Erythroblast (primary cell): ENCODE data around the gene NEU4.

Experiments
- GATA1 ChIP-seq: IDR thresholded peaks from 2 replicates; pipeline ENCODE4 v1.6.1; 2011; ENCODE audit warnings: low read depth, mild to moderate bottlenecking, control low read depth, low read length, moderate library complexity
- POLR2A ChIP-seq: IDR thresholded peaks from 2 replicates; pipeline ENCODE4 v1.6.1; 2011; ENCODE audit warnings: mild to moderate bottlenecking, low read length

DNA sequence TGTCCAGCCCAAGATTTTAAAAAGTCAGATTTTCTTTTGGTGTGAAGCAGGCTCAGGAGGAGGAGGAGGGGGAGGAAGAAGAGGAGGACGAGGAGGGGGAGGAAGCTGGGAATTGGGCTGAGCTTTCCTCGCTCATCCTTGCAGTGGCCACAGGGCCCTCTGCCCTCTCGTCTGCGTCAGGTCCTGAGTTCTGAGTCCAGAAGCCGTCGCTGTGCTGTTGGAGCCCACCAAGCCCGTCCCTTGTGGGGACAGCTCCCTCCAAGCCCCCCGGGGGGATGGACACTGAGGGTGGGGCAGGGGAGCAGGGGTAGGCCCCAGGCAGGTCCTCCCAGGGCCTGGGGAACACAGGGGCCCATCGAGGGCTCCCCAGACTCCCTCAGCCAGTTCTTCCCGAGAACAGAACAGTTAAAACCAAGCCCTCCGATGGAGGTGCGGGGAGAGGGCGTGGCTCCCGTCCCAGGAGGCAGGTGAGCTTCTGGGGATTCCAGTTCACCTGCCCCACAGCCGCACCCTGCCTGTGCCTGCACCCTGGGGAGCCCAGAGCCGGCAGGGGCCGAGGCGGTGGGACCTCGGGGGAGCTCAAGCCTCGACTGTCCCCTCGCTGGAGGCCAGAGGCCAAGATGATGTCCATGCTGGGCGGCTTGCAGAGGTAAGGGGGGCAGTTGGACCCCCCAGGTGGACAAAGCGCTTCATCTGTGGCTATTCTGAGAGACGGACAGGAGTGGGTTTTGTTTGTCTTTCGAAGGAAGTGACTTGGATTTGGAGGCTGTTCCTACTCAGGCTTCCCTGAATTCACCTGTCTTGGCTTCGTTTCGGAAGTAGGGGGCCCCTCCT, 32.4 kb upstream of the NEU4 start, which contains the start of gene GAL3ST2:
- TF ChIP-seq POLR2A (no peak), GATA1 (no peak)
